GM19328 (cell line): Measurements from ENCODE around the gene CNNM3.
"Not testable (repeated sequence)": the region's sequence is repeated elsewhere in the genome, so short reads cannot be mapped to it uniquely, and the experiment has no call there.

Experiments used
- ATAC-seq: cut with Tn5 transposase; IDR thresholded peaks from one replicate; pipeline ENCODE4 v1.9.1; 2021; ENCODE audit warnings: mild to moderate bottlenecking, moderate library complexity; ENCODE audit not compliant: unreplicated experiment

CNNM3 gene

DNA sequence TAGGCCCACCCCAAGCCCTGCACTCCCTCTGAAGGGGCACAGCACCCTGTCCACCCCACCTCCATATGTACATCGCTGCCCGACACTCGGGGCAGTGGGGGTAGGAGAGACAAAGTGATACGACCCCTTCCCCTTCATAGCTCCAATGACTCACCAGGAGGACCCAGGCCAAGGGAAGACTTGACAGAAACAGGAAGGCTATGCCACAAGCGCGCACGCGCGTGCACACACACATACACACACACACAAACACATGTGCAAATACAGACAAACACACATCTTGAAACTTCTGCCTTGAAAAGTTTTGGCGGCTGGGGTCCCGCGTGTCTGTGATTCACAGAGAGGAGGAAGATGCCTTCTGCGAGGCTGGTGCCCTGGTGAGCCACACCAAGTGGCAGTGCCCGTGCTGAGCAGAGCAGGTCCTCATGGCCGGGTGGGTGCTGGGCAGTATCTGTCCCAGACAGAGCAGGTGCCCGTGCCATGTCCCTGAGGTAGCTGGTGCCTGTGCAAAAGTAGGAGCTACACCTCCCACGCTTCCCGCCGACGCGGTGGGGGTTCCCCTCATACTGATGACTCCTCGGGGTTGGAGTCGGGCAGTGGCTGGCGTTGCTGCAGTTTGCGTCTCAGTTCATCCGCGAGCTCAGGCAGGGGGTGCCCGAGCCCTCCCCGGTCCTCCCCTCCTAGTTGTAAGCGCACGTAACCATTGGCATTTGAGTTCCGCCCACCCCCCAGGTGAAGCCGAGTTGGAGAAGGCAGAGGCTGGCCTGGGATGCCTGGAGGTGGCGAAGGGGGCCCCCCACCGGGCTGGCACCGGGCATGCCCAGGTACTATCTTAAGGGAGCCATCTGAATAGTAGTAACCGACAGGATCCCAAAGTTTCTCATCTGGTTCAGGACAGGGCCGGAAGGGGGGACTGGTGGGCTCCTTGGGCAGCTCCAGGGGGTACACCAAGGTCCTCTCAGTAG lies 44.3 kb downstream of the CNNM3 start:
- ATAC-seq: no peak

DNA sequence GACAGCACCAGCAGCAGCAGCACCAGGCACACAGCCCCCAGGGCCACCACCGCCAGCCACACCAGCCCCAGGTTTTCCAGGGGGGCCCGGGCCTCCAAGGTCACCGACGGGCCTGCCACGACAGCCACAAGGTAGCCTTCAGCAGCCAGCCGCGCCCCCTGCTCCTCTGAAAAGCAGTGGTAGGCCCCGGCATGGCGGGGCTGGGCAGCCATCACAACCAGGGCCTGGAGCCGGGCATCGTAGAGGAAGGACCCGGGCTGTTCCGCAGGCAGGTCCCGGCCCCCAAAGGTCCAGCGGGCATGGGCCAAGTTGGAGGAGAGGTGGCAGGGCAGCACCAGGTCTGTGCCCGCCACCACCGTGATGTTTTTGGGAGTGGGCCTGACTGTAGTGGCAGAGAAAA lies 45.0 kb downstream of the CNNM3 start:
- ATAC-seq: no peak

DNA sequence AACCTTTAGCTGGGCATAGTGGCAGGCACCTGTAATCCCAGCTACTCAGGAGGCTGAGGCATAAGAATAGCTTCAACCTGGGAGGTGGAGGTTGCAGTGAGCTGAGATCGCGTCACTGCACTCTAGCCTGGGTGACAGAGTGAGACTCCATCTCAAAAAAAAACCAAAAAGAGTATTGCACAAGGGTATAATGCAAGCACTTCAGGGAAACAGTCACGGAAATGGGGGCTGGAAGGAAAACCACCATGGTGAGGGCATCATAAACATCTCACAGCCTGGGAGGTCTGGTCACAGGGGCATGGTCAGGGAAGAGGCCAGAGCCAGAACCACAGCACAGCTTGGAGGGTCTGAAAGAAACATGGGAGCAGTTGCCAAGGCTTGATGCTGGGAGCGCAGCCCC lies 47.0 kb downstream of the CNNM3 start:
- not testable (repeated sequence) for ATAC-seq

DNA sequence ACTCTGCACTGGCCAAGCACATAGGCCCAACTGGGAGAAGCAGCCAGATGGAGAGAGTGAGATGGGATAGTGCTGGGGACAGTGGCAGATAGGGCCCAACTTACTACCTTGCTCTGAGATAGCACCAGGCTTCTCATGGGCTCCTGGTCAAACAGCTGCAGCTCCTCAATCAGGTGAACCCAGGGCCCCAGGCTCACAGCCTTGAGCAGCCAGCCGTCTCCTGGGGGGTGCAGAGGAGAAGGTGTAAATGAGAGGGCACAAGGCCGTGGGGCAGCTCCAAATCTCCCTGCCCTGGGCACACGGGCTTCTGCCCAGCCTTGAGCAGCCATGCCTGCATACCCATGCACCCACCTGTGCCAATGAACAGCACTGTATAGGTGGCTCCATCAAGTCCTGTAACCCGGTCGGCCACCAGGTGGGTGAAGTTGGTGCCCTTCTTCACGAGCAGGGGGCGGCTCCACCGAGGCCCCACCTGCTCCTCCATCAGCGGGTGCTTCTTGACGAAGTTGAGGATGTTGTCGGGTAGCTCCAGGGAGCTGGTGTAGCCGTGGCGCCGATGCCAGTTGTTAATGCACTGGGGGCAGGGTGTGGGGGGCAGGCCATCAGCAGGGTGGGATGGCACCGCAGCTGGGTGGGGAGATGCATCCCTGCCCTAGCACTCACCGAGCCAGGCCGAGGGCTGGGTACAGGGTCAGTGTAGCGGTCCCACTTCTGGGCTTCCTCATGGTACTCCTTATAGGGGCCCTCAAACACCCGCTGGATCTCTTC lies 47.7 kb downstream of the CNNM3 start:
- ATAC-seq: no peak

DNA sequence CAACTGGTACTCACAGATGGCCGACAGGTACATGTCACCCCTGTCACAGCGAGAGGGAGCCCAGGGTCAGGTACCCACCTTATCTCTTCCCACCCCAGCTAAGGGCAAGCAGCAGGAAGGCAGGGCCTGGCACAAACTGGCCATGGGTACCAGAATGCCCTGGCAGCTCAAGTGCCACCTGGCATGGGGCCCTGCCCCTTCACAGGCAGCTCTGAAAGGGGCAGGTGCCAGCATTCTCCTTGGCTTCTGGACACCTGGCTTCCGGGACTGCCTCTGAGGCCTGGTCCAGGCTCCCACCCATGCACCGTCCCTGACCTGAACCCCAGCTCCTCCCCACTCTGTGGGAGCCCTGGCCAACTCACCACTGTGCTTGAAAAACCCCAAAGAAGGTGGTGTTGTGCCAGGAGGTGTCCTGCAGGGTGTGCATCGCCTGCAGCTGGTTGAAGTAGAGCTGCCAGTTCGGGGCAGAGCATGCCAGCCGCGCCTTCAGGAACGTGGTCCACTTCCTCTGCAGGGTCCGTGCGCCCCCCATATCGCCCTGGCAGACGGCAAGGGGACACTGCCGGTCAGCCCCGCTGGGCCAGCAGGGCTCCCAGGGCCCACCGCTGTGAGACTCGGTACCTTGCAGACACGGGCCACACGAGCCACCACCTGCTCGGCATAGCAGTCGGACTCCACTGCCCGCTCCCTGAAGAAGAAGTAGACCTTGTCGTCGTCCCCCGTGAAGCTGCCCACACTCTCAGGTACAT lies 48.4 kb downstream of the CNNM3 start:
- ATAC-seq: no peak

DNA sequence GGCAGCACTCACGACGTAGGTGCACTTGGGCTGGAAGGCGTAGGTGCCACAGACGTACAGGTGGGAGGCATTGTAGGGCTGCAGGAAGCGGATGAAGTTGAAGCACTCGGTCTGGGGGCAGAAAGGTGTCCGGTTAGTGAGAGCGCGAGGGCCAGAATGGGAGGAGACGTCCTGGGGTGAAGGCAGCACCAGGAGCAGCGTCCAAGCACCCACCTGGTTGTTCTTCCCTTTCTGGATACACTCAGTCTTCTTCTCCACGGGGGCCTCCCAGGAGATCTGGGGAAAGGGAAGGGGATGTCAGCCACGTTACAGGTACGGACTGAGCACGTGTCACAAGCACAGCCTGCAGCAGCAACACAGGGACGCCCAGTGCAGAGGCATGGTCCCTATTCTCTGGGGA lies 49.6 kb downstream of the CNNM3 start:
- no peak for ATAC-seq

DNA sequence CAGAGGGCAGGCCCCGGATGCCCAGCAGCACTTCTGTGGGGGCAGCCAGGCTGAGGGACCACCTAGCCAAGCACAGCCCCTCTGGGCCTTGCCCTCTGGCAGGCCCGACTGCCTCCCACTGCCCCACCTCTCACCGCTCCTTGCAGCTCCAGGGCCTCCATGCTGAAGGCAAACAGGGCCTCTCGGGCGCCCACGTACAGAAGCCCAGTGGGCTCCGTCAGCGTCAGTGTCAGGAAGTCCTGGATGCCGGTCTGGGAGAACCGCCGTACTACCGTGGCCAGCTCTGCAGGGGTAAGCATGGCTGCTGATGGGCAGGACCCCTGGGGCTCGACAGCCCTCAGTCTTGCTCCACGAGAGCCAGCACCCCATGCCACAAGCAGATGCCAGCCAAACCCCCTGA lies 50.1 kb downstream of the CNNM3 start:
- ATAC-seq: no peak

DNA sequence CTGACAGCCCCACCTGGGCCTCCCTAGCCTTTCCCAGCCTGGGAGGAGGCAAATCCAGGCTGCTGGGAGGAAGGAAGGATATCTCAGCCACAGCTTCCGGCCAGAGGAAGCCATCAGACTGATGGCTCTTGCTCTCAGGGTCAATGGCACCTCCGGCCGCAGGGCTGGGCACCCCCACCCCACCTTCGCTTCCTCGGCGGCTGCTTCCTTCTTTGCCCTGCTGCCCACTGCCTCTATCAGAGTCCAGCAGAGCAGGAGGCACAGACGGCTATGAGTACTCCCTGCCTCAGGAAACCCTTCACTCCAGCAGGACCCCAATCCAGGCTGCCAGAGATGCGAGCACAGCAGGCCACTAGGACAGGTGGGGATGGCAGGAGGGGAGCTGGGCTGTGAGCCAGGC lies 50.5 kb downstream of the CNNM3 start:
- no peak for ATAC-seq

DNA sequence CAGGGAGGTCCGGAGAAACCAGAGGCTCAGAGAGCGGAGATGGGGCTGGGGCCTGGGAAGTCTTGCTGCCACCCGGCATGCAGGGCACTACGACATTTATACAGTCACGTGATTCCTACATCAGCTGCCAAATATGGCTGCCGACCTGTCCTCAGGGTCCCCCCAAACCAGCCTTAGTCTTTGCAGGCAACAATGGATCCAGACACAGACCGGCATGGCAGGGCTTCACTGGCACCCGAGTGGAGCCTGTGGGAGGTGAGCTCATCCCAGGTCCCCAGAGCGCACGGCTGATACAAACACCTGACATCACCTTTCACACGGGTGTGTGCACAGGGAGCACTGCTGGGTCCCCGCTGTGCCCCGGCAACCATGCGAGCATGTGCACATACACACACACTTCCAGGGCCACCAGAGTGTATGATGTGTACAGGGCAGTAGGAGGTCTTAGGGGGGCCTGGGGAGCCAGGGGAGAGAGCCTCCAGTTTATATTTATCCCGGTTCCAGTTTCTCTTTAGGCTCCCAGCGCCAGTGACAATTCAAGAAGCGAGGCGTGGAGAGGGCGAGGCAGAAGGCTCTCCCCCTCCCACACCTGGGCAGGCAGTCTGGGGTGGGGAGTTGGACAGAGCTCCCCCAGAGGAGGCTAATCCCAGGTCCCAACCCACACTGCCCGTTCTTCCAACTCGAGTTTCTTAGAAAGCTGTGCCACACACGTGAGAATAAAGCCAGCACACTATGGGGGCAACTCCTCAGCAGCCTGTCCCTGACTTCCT lies 51.1 kb downstream of the CNNM3 start:
- no peak for ATAC-seq

DNA sequence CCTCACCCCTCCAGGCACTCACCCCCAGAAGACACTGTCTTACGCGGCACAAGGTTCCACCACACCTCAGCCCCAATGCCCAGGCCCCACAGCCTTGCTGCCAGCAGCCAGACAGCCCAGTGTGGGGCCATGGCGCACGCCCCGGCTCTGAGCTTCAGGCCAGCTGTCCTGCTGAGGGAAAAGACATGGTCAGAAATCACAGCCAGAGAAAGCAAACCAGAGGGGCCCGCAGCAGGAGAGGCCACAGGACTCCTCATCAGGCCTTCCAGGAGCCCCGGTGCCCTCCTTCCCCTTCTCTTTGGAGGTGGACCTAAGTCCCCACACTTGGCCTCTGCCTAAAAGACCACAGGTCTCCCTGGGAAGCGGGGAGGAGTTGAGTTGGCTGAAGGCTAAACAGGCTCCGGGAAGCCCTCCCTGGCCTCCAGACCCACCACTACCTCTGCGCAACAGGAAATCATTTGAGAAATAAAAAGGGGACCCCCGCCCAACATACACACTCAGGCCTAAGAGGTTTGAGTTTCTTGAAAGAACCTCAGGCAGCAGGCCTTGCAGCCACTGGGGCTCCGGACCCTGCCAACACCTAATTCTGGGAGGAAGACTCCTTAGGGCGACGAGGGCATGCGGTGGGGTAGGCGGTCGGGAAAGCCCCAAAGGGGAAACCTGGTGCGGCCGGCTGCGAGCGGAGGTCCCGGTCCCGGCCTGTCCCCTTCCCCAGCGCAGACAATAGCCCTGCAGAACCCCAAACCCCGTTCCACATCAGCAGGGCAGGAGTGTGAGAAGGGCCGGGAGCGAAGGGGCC lies 51.9 kb downstream of the CNNM3 start:
- ATAC-seq: no peak

DNA sequence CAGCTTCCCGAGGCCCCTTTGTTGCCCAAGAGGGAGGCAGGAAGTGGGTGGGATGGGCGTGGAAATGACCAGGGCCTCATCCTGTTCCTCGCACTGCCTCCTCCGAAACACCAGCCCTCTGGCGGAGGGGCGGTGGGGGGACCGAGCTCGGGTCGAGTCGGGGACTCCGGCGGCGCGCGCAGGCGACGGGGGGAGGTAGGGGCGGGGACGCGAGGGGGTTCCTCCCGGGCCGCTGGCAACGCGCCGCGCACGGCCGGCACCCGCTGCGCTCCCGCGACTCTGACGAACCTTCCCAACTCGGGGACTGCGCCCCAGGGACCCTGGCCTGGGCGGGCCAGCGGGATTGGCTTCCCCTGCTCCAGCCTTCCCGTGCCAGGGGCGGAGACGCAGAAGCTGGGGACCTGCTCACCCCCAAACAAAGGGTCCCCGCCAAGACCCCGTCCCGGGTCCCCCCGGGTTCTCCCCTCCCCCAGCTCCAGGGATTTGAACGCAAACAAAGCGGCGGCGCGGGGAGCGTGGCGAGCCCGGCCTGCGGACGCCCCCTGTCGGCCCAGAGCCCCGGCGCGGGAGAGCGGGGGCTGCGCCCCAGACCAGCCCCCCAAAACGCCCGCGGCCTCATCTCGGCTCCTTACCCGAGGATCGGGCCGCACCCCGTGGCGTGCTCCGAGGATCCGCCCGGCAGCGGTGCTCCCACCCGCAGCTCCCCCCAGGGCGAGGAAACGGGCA lies 52.6 kb downstream of the CNNM3 start:
- ATAC-seq: no peak

DNA sequence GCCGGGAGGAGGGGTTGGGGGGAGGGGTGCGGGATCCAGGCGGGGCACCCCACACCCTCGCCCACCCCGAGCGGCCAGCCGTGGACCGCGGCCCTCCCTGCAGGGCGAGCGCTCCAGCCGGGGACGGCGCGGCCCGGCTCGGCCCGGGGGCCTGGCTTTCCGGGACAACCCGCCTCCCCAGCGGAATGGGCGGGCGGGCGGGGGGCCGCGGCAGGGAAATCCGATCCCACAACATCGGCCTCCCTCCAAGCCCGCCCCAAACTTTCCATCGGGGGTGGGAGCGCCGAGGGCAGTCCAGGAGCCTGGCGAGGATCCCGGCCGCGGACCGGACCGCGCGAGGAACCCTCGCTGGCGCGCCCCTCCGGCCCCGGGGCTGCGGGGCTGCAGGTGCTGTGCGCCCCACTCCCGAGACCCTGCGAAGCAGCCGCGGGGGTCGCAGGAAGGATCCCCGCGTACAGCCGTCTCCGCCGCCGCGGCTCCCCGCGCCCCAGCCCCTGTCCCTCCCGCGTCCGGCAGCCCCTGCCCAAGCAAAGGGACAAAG lies 53.3 kb downstream of the CNNM3 start:
- ATAC-seq: no peak

DNA sequence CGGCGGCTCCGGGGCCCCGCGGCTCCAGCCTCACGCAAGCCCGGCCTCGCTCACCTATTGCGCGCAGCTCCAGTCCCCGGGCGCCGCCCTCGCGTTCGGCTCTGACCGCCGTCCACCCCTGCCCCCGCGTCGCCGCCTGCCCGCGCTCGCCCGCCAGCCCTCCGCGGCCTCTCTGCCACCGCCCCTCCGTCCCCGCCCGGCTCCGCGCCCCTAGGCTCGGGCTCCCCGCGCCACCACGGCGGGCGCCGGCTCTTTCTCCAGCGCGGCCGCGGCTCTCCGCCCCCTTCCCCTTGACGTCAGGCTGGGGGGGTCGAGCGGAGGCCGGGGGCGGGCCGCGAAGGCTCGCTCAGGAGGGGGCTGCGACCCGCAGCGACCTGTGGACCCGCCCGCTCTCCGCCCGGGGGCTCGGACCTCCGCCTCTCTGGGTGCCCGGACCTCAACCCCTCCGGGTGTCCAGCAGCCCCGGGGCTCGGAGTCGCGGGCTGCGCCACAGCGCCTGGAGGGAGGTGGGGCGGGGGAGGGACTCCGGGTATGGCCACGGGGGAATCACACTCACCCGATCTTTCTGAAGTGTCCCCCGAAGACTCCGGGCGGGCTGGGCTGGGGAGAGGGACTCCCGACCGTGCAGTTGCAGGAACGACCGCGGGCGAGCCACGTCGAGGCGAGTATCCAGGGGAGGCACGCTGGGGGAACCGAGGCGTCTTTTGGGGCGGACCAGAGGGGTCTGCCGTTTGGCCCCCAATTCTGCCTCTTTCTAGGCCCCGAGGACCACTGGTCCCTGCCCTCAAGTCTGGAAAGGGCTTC lies 54.0 kb downstream of the CNNM3 start, which contains the start of gene SEMA4C:
TSS of gene SEMA4C (minus strand) at position 259 of the 804 bp plus-strand sequence. CDS start 2,194 bp downstream, outside the sequence.
- ATAC-seq: no peak

DNA sequence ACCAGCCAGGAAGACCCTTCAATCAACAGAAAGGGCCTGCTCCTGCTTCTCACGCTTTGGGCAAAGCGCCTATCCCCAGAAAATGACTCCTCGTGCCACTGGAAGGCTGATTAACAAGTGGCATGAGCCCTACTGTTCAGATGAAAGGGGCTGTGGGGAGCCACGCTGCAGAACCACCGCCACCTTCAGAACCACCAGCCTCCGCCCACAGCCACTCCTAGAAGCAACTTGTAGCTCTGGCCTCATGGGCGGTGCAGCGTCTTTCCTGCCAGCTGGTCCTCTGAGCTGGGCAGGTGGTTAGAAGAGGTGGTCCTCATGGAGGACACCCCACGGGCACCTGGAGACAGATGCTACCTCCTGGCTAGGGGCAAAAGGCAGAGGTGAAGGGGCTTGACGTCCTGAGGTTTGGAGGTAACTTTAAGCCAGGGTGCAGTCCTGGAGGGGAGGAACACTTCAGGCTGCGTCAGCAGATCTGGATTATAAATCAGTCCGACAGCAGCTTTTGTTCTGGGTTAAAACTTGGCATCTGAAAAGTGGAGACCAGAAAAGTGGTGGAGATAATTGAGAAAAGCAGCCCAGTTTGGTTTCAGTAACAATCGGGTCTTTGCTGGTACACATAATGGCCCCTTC lies 54.7 kb downstream of the CNNM3 start:
- no peak for ATAC-seq

DNA sequence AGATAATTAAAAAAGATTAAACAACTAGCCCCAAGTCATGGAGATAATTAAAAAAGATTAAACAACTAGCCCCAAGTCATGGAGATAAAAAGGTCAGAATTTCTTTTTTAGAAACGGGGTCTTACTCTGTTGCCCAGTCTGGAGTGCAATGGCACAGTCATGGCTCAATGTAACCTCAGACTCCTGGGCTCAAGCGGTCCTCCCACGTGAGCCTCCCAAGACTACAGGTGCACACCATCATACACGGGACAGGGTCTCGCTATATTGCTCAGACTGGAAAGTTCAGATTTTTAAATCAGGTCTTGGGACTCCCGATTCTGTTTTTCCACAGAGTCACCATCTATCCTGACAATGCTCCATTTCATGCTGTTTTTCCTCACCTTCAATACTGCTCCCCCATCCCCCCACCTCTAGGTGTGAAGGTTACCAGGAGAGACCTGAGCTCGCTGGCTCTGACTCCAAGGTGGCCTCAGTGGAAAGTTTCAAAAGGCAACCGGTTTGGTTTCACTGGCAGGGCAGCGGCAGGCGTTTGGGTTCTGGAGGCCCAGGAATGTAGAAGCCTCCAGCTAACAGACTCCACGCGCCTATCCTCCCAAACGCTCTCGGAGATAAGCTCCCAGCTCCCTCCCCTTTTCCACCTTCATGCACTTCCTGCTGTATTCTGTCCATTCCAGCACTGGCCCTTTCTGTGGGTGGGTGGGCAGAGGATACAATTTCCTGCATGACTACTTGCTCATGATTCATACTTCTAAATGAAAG lies 56.7 kb downstream of the CNNM3 start:
- no peak for ATAC-seq

DNA sequence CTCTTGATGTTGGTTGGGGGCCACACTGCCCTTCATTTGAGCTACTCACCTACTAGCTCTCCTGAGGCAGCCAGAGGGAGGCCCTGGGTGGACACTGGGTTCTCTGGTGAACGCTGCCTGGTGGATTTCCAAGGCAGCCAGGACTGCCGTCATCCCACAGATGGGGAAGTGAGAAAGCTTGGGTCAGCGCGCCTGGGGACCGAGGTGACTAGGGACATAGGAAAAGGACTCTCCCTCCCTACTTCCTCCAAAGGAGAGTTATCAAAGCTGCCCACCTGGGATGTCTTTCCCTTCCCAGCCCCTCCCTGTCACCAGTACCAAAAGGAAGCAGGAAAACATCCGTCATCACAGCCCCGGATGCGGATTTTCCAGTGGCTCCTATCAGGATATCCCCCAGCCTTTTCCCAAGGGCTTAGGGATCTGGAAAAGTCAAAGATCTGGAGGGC lies 57.6 kb downstream of the CNNM3 start:
- ATAC-seq: no peak
